CD14-positive monocyte (primary cell): Measurements from ENCODE around the gene GPATCH2. TPM values are rescaled to one million over a fixed set of nuclear protein-coding genes. Genes with fewer than 3 reads are reported as not detected.

Experiments
- DNase-seq, 3 donors: peaks; one replicate each; pipeline ENCODE4 v3.0.0-alpha.2; 2011 to 2022
- H2AFZ ChIP-seq: 2 replicates; pipeline ENCODE4 v1.6.0; 2012; ENCODE audit warnings: mild to moderate bottlenecking, low read depth, low read length, inconsistent platforms; ENCODE audit not compliant: insufficient read depth, poor library complexity, severe bottlenecking
- H3K27ac ChIP-seq, 2 donors: 1 replicate in 1 of 2; 2 replicates in 1 of 2; pipeline ENCODE4 v1.5.1; 2012 to 2013; ENCODE audit warnings: low read length in 2 of 2, control low read depth in 1 of 2, inconsistent platforms in 1 of 2, low read depth in 1 of 2, mild to moderate bottlenecking in 1 of 2
- H3K27me3 ChIP-seq, 2 donors: one replicate each; pipeline versions ENCODE4 v1.6.0 to v1.6.1; 2011 to 2013; ENCODE audit warnings: low read length in 2 of 2; ENCODE audit not compliant: control insufficient read depth in 2 of 2, insufficient read depth in 2 of 2
- H3K36me3 ChIP-seq, 2 donors: replicated peaks in 1 of 2; 1 replicate in 1 of 2; 2 replicates in 1 of 2; pipeline versions ENCODE4 v1.5.1 to v1.6.1; 2012 to 2013; ENCODE audit warnings: low read length in 2 of 2, control low read depth in 1 of 2, inconsistent platforms in 1 of 2, mild to moderate bottlenecking in 1 of 2; ENCODE audit not compliant: insufficient read depth in 2 of 2, control insufficient read depth in 1 of 2
- H3K4me1 ChIP-seq, 2 donors: 1 replicate in 1 of 2; 2 replicates in 1 of 2; pipeline versions ENCODE4 v1.5.1 to v1.6.1; 2012 to 2013; ENCODE audit warnings: low read length in 2 of 2, control low read depth in 1 of 2, inconsistent platforms in 1 of 2, mild to moderate bottlenecking in 1 of 2, moderate library complexity in 1 of 2; ENCODE audit not compliant: insufficient read depth in 2 of 2, control insufficient read depth in 1 of 2
- H3K4me2 ChIP-seq: replicated peaks from 2 replicates; pipeline ENCODE3; 2012; ENCODE audit warnings: low read length, moderate library complexity, mild to moderate bottlenecking; ENCODE audit not compliant: poor library complexity, severe bottlenecking; ENCODE audit errors: extremely low read depth
- H3K4me3 ChIP-seq, 3 experiments: fragments of 200-600 bp in 1 of 3; sonication (generic) in 1 of 3; replicated peaks in 1 of 3; 1 replicate in 2 of 3; 2 replicates in 1 of 3; pipeline ENCODE4 v1.5.1; 2011 to 2013; ENCODE audit warnings: low read length in 3 of 3, mild to moderate bottlenecking in 3 of 3, control low read depth in 2 of 3, low read depth in 2 of 3, inconsistent platforms in 1 of 3, moderate library complexity in 1 of 3
- H3K79me2 ChIP-seq: 2 replicates; pipeline ENCODE4 v1.6.0; 2012; ENCODE audit warnings: mild to moderate bottlenecking, control low read depth, inconsistent platforms, low read length, moderate library complexity; ENCODE audit not compliant: insufficient read depth
- H3K9ac ChIP-seq: 2 replicates; pipeline ENCODE4 v1.6.0; 2017; ENCODE audit warnings: low read length, mild to moderate bottlenecking; ENCODE audit not compliant: insufficient read depth, poor library complexity, severe bottlenecking
- H3K9me3 ChIP-seq, 2 donors: replicated peaks in 1 of 2; 1 replicate in 1 of 2; 2 replicates in 1 of 2; pipeline versions ENCODE4 v1.5.1 to v1.6.1; 2012 to 2013; ENCODE audit warnings: low read length in 2 of 2, control low read depth in 1 of 2; ENCODE audit not compliant: control insufficient read depth in 1 of 2, insufficient read depth in 1 of 2
- H4K20me1 ChIP-seq: 2 replicates; pipeline ENCODE4 v1.6.0; 2012; ENCODE audit warnings: mild to moderate bottlenecking, low read length, control low read depth, moderate library complexity; ENCODE audit not compliant: insufficient read depth
- H3K27ac Mint-ChIP-seq, 7 donors: one replicate each; pipeline ENCODE4 v1.8.0; 2020; ENCODE audit warnings: mild to moderate bottlenecking in 7 of 7, mixed read lengths in 7 of 7, moderate library complexity in 6 of 7, inconsistent platforms in 2 of 7
- H3K27me3 Mint-ChIP-seq, 3 donors: one replicate each; pipeline ENCODE4 v1.8.0; 2021 to 2022; ENCODE audit warnings: low read depth in 3 of 3, mild to moderate bottlenecking in 3 of 3, mixed read lengths in 3 of 3, moderate library complexity in 3 of 3, inconsistent platforms in 1 of 3
- H3K36me3 Mint-ChIP-seq, 2 donors: one replicate each; pipeline ENCODE4 v1.8.0; 2020; ENCODE audit warnings: mixed read lengths in 2 of 2, inconsistent platforms in 1 of 2, mild to moderate bottlenecking in 1 of 2
- H3K4me1 Mint-ChIP-seq: one replicate; pipeline ENCODE4 v1.8.0; 2020; ENCODE audit warnings: mild to moderate bottlenecking, mixed read lengths
- H3K4me3 Mint-ChIP-seq, 2 donors: one replicate each; pipeline ENCODE4 v1.8.0; 2020; ENCODE audit warnings: mild to moderate bottlenecking in 2 of 2, mixed read lengths in 2 of 2, moderate library complexity in 1 of 2
- H3K9me3 Mint-ChIP-seq, 7 donors: one replicate each; pipeline ENCODE4 v1.8.0; 2020 to 2022; ENCODE audit warnings: mixed read lengths in 7 of 7, mild to moderate bottlenecking in 6 of 7, moderate library complexity in 6 of 7, inconsistent platforms in 2 of 7
- CTCF ChIP-seq: fragments of 200-600 bp; IDR thresholded peaks from one replicate; pipeline ENCODE4 v1.8.0; 2022; ENCODE audit warnings: antibody characterized with exemption, mild to moderate bottlenecking
- WGBS: methylation state at CpG from one replicate; pipeline ENCODE4 v1.1.5; 2013; ENCODE audit warnings: missing lambda C conversion rate; ENCODE audit not compliant: insufficient coverage; 5-methylcytosine and 5-hydroxymethylcytosine counted together
- intact Hi-C, 2 donors: fragments of 100-400 bp; cut with micrococcal nuclease; formaldehyde crosslinking; loops; one replicate each; pipeline versions ENCODE4 v1.15.0 to v1.15.1; 2023
- polyA plus RNA-seq, 3 donors: library from polyadenylated mRNA; depleted of rRNA in 1 of 3; unstranded in 2 of 3; stranded (reverse) in 1 of 3; fragments of 300-500 nt in 2 of 3; fragments of >200 nt in 1 of 3; fragmentation: Illumina TruSeq in 2 of 3; gene quantifications; 1 replicate in 2 of 3; 2 replicates in 1 of 3; pipeline ENCODE4 v1.2.3, GENCODE V29; 2012 to 2021

The GPATCH2 gene
- polyA plus RNA-seq, 3 donors, result 1.8 to 3.4 (median 1.9) TPM

GRCh38 chr1:217614200-217614712 is 16.6 kb downstream of the GPATCH2 start:
- WGBS, result 100% methylated on average over 2 of the region's 3 CpGs
- Mint-ChIP-seq H3K9me3 (no peaks in the 10 kb centered on the region), H3K36me3 (peaks cover 35 to 50% of the 10 kb centered on the region in 2 donors), H3K4me3 (no peak overlapping the region), H3K27ac (no peak overlapping the region), H3K27me3 (no peaks in the 10 kb centered on the region), H3K4me1 (peaks cover 8% of the 10 kb centered on the region)
- Histone ChIP-seq H3K9me3 (no peaks in the 10 kb centered on the region), H3K27me3 (no peaks in the 10 kb centered on the region), H3K36me3 (peaks cover 14 to 37% of the 10 kb centered on the region in 2 donors), H4K20me1 (no peaks in the 10 kb centered on the region), H3K4me3 (no peak overlapping the region), H2AFZ (no peak overlapping the region), H3K79me2 (no peaks in the 10 kb centered on the region), H3K27ac (no peak overlapping the region), H3K4me1 (peaks cover 0 to 7% of the 10 kb centered on the region in 2 donors), H3K4me2 (no peak overlapping the region), H3K9ac (no peak overlapping the region)
- TF ChIP-seq CTCF, result no peak
- intact Hi-C loops, result no loop called here
- no peak for DNase-seq

GRCh38 chr1:217605390-217605789 is 25.5 kb downstream of the GPATCH2 start:
- no peak overlapping the region for H3K27ac ChIP-seq
- H3K4me1 ChIP-seq, result no peaks in the 10 kb centered on the region
- H3K9ac ChIP-seq, result no peak overlapping the region
- no peaks in the 10 kb centered on the region for H4K20me1 ChIP-seq
- peaks cover 0 to 1% (median 0%) of the 10 kb centered on the region in 3 donors for H3K27me3 Mint-ChIP-seq
- H3K4me2 ChIP-seq, result no peak overlapping the region
- H3K9me3 ChIP-seq, result no peaks in the 10 kb centered on the region
- no peaks in the 10 kb centered on the region for H3K9me3 Mint-ChIP-seq
- WGBS, result no CpG with 5 or more reads among the region's 1 CpG
- H2AFZ ChIP-seq, result no peak overlapping the region
- no peak overlapping the region for H3K27ac Mint-ChIP-seq
- H3K27me3 ChIP-seq, result no peaks in the 10 kb centered on the region
- intact Hi-C loops, result no loop called here
- H3K79me2 ChIP-seq, result no peaks in the 10 kb centered on the region
- no peak overlapping the region for H3K4me3 Mint-ChIP-seq
- DNase-seq, result no peak
- H3K4me3 ChIP-seq, result no peak overlapping the region
- TF ChIP-seq CTCF, result no peak
- peaks cover 30 to 34% of the 10 kb centered on the region in 2 donors for H3K36me3 Mint-ChIP-seq
- no peaks in the 10 kb centered on the region for H3K4me1 Mint-ChIP-seq
- peaks cover 19 to 35% of the 10 kb centered on the region in 2 donors for H3K36me3 ChIP-seq
